ENCODE data around the gene GYS2. TPM values are rescaled to one million over a fixed set of nuclear protein-coding genes. Genes with fewer than 3 reads are reported as not detected.
A peak's percentile ranks its signal among the peaks of the same experiment; 100 is the strongest.

GYS2 gene
- total and polyA plus RNA-seq, 11 donors = 0.04 to 0.35 TPM; not detected in 9

DNA sequence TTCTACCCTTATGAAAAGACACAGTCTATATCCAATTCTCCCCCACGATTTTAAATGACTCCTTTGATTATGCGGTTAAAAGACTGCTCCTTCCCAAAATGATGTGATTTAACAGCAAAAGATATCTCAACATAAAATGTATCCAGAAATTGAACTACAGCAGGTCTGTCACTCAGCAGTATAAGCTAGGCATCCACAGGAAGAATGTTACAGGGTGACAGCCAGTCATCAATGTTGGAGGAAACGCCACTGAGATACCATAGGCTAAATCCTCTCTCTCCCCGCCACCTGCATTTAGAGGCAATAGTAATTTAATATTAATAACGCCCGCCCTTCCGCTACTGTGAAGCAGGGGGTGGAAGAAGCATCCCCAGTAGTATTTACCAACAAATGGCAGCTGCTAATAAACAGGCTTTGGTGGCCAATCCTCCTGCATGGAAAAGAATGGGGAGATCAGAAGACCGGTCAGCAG is 103.8 kb downstream of the GYS2 start:
- Histone ChIP-seq H3K9me3 (no peaks in the 10 kb centered on the region), H3K36me3 (peaks cover 0 to 35% (median 29%) of the 10 kb centered on the region in 9 donors), H3K27ac (peak overlapping the region; percentile 14 to 91 (median 88)), H3K4me3 (peak overlapping the region; percentile 77 to 97 (median 90)), H3K27me3 (no peaks in the 10 kb centered on the region), H3K4me1 (peaks cover 8 to 55% (median 44%) of the 10 kb centered on the region in 12 donors)
- DNase-seq (no peak), ATAC-seq (no peak)
- no peak for TF ChIP-seq POLR2A (IDR thresholded peaks at IDR 0.05)
- TF ChIP-seq, protein P1, sequence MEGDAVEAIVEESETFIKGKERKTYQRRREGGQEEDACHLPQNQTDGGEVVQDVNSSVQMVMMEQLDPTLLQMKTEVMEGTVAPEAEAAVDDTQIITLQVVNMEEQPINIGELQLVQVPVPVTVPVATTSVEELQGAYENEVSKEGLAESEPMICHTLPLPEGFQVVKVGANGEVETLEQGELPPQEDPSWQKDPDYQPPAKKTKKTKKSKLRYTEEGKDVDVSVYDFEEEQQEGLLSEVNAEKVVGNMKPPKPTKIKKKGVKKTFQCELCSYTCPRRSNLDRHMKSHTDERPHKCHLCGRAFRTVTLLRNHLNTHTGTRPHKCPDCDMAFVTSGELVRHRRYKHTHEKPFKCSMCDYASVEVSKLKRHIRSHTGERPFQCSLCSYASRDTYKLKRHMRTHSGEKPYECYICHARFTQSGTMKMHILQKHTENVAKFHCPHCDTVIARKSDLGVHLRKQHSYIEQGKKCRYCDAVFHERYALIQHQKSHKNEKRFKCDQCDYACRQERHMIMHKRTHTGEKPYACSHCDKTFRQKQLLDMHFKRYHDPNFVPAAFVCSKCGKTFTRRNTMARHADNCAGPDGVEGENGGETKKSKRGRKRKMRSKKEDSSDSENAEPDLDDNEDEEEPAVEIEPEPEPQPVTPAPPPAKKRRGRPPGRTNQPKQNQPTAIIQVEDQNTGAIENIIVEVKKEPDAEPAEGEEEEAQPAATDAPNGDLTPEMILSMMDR (IDR thresholded peaks at IDR 0.05) = no peak
- intact Hi-C loops (cut with DNase I) = loop anchor here in 7 of 10 donors (5.0 to 10.0 kb wide), 6 partner anchors 64 to 184 kb away; partner anchors contain the start of genes LDHB (in 3 of the 7) and PYROXD1 (in 3 of the 7)
- 3 to 10% (median 6%) methylated on average over 7 to 8 of the region's 8 CpGs for WGBS, 4 donors

DNA sequence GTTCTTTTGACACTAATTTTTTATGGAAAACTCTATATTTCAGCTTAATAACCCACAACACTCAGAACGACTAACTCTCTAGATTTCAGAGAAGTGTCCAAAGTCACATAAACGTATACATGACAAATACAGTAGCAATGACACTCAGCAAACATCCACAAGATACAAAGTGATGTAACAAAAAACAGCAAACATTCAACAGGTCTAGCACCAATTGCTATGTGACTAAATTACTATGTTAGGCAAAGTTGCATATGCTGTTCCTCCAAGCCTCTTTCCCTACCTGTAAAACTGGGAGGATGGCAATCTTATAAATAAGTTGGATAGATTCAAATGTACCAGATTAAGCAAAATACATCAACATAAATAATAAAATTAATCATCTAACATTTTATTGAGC is 104.9 kb downstream of the GYS2 start:
- peak overlapping the region in 10 of 12 donors; percentile 5 to 97 (median 88) for H3K4me3 ChIP-seq
- H3K27ac ChIP-seq = peak overlapping the region in 8 of 12 donors; percentile 7 to 90 (median 88)
- peaks cover 8 to 50% (median 38%) of the 10 kb centered on the region in 12 donors for H3K4me1 ChIP-seq
- WGBS, 4 donors = 43 to 65% (median 52%) methylated on average over 2 of the region's 2 CpGs
- intact Hi-C loops (cut with DNase I) = loop anchor here in 9 of 10 donors (5.0 to 10.0 kb wide), 6 partner anchors 62 to 185 kb away; partner anchors contain the start of genes LDHB (in 4 of the 9) and PYROXD1 (in 3 of the 9)
- H3K27me3 ChIP-seq = no peaks in the 10 kb centered on the region
- H3K36me3 ChIP-seq = peaks cover 0 to 46% (median 39%) of the 10 kb centered on the region in 9 donors
- no peak for DNase-seq
- no peaks in the 10 kb centered on the region for H3K9me3 ChIP-seq
- no peak for ATAC-seq
- TF ChIP-seq, protein P1 (IDR thresholded peaks at IDR 0.05) = no peak
- no peak for TF ChIP-seq POLR2A (IDR thresholded peaks at IDR 0.05)

Other genes with a start within 250 kb of the GYS2 start
- not detected for gene IAPP, start 231.9 kb downstream of the GYS2 start, total RNA-seq
- gene IAPP, start 231.9 kb downstream of the GYS2 start, polyA plus RNA-seq = not detected
- 10 to 100 TPM; 11.7 to 22.0 (median 19.3) TPM for gene PYROXD1, start 167.2 kb downstream of the GYS2 start, total RNA-seq
- 10 to 100 TPM in 1 of 2 donors, 1 to 10 TPM in 1; 6.2 to 18.4 TPM for gene PYROXD1, start 167.2 kb downstream of the GYS2 start, polyA plus RNA-seq
- gene RECQL, start 103.2 kb downstream of the GYS2 start, total RNA-seq = 10 to 100 TPM; 17.1 to 39.3 (median 27.4) TPM
- gene RECQL, start 103.2 kb downstream of the GYS2 start, polyA plus RNA-seq = 10 to 100 TPM in 1 of 2 donors, 1 to 10 TPM in 1; 9.0 to 21.2 TPM
- gene GOLT1B, start 103.1 kb downstream of the GYS2 start, total RNA-seq = 10 to 100 TPM; 12.9 to 32.0 (median 22.1) TPM
- 10 to 100 TPM; 13.2 to 43.7 TPM for gene GOLT1B, start 103.1 kb downstream of the GYS2 start, polyA plus RNA-seq
- 10 to 100 TPM in 5 of 9 donors, 1 to 10 TPM in 4; 7.0 to 20.0 (median 13.5) TPM for gene SPX, start 78.6 kb downstream of the GYS2 start, total RNA-seq
- gene SPX, start 78.6 kb downstream of the GYS2 start, polyA plus RNA-seq = 10 to 100 TPM in 1 of 2 donors, 1 to 10 TPM in 1; 1.8 to 12.8 TPM
- 1,000 to 10,000 TPM; 1,099 to 3,071 (median 2,267) TPM for gene LDHB, start 53.0 kb upstream of the GYS2 start, total RNA-seq
- 1,000 to 10,000 TPM; 1,100 to 2,070 TPM for gene LDHB, start 53.0 kb upstream of the GYS2 start, polyA plus RNA-seq
- 100 to 1,000 TPM in 1 of 9 donors, 10 to 100 TPM in 8; 42.7 to 147 (median 56.5) TPM for gene KCNJ8, start 169.9 kb upstream of the GYS2 start, total RNA-seq
- gene KCNJ8, start 169.9 kb upstream of the GYS2 start, polyA plus RNA-seq = 10 to 100 TPM; 17.0 to 89.6 TPM